Tibial artery (tissue), 4 donors: ENCODE data around the gene SKAP1.

Experiments used
- DNase-seq, 2 donors: peaks; one replicate each; pipeline ENCODE4 v3.0.0-alpha.2; 2019
- H3K27ac ChIP-seq, 2 donors: fragments of 200-600 bp; sonication (generic) in 1 of 2; 1 replicate in 1 of 2; 2 replicates in 1 of 2; pipeline ENCODE4 v1.5.1; 2018 to 2019; ENCODE audit warnings: mild to moderate bottlenecking in 1 of 2
- H3K27me3 ChIP-seq, 2 donors: fragments of 200-600 bp; sonication (generic) in 1 of 2; one replicate each; pipeline versions ENCODE4 v1.5.1 to v1.6.0; 2016 to 2019
- H3K36me3 ChIP-seq, 3 donors: fragments of 200-600 bp; sonication (generic) in 2 of 3; one replicate each; pipeline ENCODE4 v1.5.1; 2016 to 2019; ENCODE audit warnings: mild to moderate bottlenecking in 2 of 3
- H3K4me1 ChIP-seq, 4 donors: fragments of 200-600 bp; sonication (generic) in 2 of 4; 1 replicate in 3 of 4; 2 replicates in 1 of 4; pipeline ENCODE4 v1.5.1; 2016 to 2019
- H3K4me3 ChIP-seq, 2 donors: fragments of 200-600 bp; sonication (generic) in 1 of 2; 1 replicate in 1 of 2; 2 replicates in 1 of 2; pipeline ENCODE4 v1.5.1; 2018 to 2019; ENCODE audit warnings: mild to moderate bottlenecking in 2 of 2
- H3K9me3 ChIP-seq, 3 donors: fragments of 200-600 bp; sonication (generic) in 1 of 3; one replicate each; pipeline ENCODE4 v1.5.1; 2016 to 2019
- CTCF ChIP-seq, 2 experiments: fragments of 200-600 bp in 1 of 2; fragments of 450-650 bp in 1 of 2; IDR thresholded peaks; one replicate each; pipeline ENCODE4 v1.5.1; 2017 to 2019; ENCODE audit warnings: antibody characterized with exemption in 2 of 2, mild to moderate bottlenecking in 1 of 2, moderate library complexity in 1 of 2
- intact Hi-C: fragments of 100-400 bp; cut with DNase I; formaldehyde crosslinking; loops from one replicate; pipeline ENCODE4 v1.15.0; 2023; ENCODE audit warnings: low total_unique reads

The SKAP1 gene

DNA sequence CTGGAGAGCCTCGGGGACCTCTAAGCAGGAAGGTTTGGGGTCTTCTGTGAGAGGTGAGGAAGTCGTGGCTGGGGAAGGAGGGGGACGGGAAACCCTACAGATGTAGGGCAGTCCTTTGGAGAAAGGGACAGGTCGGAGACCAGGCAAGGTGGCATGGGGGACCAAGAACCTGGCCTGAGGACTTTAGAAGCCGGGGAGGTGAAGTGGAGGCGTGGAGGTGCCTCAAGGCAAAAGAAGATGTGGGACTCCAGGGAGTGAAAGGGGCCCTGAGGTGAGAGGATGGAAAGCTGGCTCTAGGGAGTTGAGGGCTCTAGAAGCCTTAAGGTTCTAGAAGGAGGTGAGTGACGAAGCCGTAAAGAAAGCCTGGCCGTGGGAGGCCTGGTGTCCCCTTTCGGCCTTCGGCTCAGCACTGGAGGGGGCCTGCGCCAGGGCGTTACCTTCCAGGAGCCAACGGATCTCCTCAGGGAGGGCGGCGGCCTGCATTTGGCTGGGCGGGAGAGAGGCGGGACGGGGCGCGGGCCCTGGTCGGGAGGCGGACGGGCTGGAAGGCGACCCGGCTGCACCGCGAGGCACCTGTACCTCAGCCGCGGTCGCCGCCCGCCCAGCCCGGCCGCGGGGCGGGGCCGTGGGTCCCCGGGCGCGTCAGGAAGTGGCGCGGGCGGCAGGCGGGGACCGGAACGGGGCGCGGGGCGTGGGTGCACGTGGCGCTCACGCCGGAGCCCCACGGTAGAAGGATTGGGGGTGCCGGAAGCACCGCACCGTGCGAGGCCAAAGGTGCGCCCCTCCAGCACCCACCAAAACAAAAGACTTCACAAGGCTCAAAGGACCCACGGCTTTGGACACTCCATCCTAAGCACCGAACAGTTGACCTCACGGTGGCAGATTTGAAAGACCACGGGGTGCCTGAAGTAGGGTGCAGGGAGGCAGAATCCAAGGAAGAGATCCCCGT lies at the start of gene SKAP1:
Gene SKAP1 (minus strand): TSS at position 577 of the 949 bp plus-strand sequence.
- H3K9me3 ChIP-seq, result no peaks in the 10 kb centered on the region
- peaks cover 0 to 56% of the 10 kb centered on the region in 2 donors for H3K27me3 ChIP-seq
- no peak for TF ChIP-seq CTCF (IDR thresholded peaks at IDR 0.05)
- no peaks in the 10 kb centered on the region for H3K36me3 ChIP-seq
- H3K4me1 ChIP-seq, result peaks cover 0 to 8% (median 3%) of the 10 kb centered on the region in 4 donors
- H3K27ac ChIP-seq, result no peak within 1 kb of the TSS
- H3K4me3 ChIP-seq, result no peak within 1 kb of the TSS
- DNase-seq, result no peak
- intact Hi-C loops, result no loop called here

GRCh38 chr17:48479014-48479402 lies 49.0 kb upstream of the SKAP1 start:
- intact Hi-C loops, result no loop called here
- no peak for TF ChIP-seq CTCF (IDR thresholded peaks at IDR 0.05)
- Histone ChIP-seq H3K27me3 (peaks cover 0 to 57% of the 10 kb centered on the region in 2 donors), H3K27ac (no peak overlapping the region), H3K4me3 (no peak overlapping the region), H3K4me1 (no peaks in the 10 kb centered on the region), H3K9me3 (no peaks in the 10 kb centered on the region), H3K36me3 (no peaks in the 10 kb centered on the region)
- no peak for DNase-seq

DNA sequence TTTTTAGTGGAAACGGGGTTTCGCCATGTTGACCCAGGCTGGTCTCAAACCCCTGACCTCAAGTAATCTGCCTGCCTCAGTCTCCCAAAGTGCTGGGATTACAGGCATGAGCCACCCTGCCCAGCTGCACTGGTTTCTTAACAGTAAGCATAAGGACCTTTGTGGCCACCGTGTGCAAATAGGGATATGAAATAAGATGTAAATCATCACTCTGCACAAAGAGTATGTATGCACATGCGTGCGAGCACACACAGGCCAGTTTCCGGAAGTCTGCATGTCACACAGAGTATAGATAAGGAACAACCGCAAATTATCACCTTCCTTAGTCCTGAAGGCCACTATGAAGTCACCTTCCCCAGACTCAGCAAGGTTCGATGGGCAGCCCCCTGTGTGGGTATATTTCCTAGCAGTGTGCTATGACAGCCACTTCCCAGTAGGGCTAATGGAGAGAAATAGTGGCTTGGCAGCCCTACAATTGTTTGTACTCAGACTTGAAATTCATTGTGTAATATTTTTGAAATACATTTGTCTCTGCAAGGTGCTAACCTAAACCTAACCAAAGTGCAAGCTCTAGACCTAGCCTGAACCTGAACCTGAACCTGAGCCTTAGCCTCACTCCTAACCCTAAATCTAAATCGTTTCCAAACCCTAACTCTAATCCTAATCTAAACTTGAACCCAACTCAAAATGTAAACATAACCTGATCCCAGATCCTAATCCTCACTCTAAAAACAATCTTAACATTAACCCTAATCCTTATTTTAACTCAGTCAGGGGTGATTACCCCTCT lies 48.4 kb upstream of the SKAP1 start:
- Histone ChIP-seq H3K9me3 (no peaks in the 10 kb centered on the region), H3K36me3 (no peaks in the 10 kb centered on the region), H3K4me3 (no peak overlapping the region), H3K27me3 (peaks cover 0 to 59% of the 10 kb centered on the region in 2 donors), H3K27ac (no peak overlapping the region), H3K4me1 (no peaks in the 10 kb centered on the region)
- no peak for TF ChIP-seq CTCF (IDR thresholded peaks at IDR 0.05)
- no peak for DNase-seq
- intact Hi-C loops, result no loop called here

DNA sequence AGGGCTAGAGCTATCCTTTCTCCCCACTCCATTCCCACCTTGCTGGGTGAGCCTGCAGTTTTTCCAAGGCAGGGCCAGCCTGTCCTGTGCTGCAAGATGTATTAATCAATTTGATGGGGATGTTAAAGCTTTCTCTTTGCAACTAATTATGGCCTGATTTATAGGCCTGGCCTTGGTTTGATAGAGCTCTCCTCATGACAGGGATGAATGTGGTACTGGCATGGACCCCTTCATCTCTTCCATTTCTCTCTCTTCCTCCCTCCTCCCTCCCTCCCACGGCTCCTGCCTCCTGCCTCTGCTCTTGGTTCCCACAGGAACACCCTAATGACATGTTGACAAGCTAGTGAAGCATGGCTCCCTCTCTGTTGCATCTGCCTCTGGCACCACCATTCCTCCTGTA lies 47.2 kb upstream of the SKAP1 start:
- DNase-seq, result no peak
- peaks cover 0 to 60% of the 10 kb centered on the region in 2 donors for H3K27me3 ChIP-seq
- H3K9me3 ChIP-seq, result no peaks in the 10 kb centered on the region
- H3K4me1 ChIP-seq, result no peaks in the 10 kb centered on the region
- TF ChIP-seq CTCF (IDR thresholded peaks at IDR 0.05), result no peak
- H3K27ac ChIP-seq, result no peak overlapping the region
- no peaks in the 10 kb centered on the region for H3K36me3 ChIP-seq
- intact Hi-C loops, result no loop called here
- H3K4me3 ChIP-seq, result no peak overlapping the region

DNA sequence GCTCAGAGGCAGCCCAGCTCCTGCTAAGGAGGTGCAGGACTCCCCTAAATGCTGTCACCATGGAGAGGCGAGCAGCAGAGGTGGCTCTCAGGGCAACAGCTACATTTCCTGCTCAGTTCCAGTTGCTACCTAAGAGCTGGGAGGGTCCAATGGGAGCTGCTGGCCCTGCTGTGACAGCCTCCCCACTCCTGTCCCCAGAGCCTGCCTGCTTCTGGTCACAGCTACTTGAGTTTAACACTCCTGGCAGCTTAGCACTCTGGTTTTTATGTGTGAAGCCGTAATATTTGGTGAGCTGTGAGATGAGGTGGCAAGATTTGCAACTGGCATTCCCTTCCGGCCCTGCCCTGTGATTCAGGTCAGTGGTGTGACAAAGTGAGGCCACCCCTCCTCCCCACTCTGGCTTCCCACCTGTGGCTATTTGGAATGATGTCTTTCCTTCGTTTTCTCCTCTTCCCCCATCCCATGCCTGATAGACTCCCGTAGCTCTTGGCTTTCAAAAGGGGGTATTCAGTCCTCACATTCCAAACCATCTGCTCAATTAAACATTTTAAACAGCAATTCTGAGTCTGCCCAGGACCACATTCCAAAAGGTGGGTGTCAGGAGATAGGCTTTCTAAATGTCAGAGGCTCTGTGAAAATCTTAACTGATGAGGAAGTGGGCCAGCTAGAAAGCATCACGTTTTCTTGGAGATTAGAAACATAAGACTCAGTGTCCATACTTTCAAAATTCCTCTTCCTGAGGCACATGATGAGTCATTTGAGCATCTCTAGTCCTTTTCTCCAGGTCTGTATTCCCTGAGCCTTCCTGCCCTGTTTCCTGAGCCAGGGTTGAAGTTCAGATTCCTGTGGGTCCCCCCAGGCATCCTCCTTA lies 42.6 kb upstream of the SKAP1 start:
- Histone ChIP-seq H3K4me1 (no peaks in the 10 kb centered on the region), H3K36me3 (no peaks in the 10 kb centered on the region), H3K27ac (no peak overlapping the region), H3K27me3 (peaks cover 0 to 54% of the 10 kb centered on the region in 2 donors), H3K4me3 (no peak overlapping the region), H3K9me3 (no peaks in the 10 kb centered on the region)
- intact Hi-C loops, result no loop called here
- DNase-seq, result no peak
- no peak for TF ChIP-seq CTCF (IDR thresholded peaks at IDR 0.05)
